AML-193 (cell line): Measurements from ENCODE around the gene TBC1D5.

Experiments used
- DNase-seq, 2 experiments: peaks; one replicate each; lab custom pipeline; 2025; lab: John Stamatoyannopoulos, UW

The TBC1D5 gene

GRCh38 chr3:17176757-17177156 is 565.7 kb downstream of the TBC1D5 start:
- no peak for DNase-seq

DNA sequence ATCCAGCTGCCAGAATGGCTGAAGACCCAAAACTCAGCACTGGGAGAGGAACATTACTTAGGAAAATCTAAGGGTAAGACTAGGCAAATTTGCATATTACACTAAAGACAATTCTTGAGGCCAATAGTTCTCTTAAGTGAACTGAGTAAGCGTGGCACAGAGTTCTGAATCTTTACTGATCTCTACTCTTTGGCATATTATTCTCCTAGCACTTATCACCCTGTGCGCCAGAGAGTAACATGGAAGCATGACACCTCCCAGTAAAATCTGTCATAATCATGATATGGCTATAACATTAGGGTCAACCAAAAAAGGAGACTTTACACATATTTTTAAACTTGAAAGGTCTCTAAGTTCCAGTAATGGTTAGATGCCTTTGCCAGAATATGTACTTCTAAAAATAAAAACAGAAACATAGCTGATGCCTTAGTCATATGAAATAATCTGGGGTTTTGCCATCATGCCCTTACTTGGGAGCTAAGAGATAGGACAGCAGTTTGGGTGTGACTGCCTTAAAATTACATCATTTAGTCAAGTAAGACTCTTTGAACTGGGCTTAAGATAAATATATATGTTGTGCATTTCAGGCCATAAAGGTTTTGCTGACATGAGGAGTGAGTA is 567.1 kb downstream of the TBC1D5 start:
- no peak for DNase-seq

- no peak for DNase-seq
Observed at GRCh38 chr3:17166369-17166768, 576.1 kb downstream of the TBC1D5 start.

- no peak for DNase-seq
Observed at GRCh38 chr3:17162116-17162515, 580.3 kb downstream of the TBC1D5 start.

DNA sequence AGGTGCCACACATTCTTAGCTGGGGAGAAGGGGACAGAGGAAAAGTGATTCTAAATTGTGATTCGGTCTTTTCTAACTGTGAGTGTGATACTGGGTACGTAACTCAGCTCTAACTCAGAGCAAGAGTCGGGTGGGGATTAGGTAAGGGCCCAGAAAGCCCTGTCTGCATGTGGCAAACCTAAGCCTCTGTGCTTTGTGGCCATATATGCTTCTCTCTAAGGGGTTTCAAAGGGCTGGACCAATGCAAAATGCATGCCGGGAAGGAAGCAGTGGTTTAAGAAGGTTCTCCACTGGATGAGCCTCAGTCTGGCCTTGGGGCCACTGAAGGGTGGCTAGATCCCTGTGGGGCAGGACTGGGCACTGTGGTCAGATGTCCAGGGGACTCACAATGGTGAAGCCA is 581.8 kb downstream of the TBC1D5 start:
- DNase-seq = no peak

GRCh38 chr3:17158941-17159682 is 583.3 kb downstream of the TBC1D5 start:
- no peak for DNase-seq

- DNase-seq = no peak
Observed at GRCh38 chr3:17157713-17158112, 584.7 kb downstream of the TBC1D5 start.

- DNase-seq = no peak
Observed at GRCh38 chr3:17156864-17157263, 585.6 kb downstream of the TBC1D5 start.

GRCh38 chr3:17155951-17156350 is 586.5 kb downstream of the TBC1D5 start:
- DNase-seq = no peak

GRCh38 chr3:17154941-17155340 is 587.5 kb downstream of the TBC1D5 start:
- no peak for DNase-seq

DNA sequence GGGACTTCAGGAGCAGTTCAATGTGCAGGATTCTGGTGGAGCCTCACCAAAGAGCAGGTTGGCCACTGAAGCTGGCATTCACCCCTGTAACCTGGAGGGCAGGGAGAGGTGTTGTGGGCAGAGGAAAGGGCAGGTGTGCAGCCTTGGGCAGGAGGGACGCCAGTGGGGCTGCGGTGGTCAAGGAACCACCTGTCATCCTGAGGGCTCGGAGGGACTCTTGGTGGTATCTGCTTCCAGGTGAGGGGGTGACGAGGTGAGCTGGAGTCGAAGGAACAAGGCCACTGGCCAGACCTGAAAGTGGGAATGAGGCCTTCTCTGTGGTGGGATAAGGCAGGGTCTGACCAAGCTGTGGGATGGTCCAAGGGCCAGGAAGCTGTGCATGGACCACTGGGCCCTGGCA is 588.2 kb downstream of the TBC1D5 start:
- DNase-seq = no peak

DNA sequence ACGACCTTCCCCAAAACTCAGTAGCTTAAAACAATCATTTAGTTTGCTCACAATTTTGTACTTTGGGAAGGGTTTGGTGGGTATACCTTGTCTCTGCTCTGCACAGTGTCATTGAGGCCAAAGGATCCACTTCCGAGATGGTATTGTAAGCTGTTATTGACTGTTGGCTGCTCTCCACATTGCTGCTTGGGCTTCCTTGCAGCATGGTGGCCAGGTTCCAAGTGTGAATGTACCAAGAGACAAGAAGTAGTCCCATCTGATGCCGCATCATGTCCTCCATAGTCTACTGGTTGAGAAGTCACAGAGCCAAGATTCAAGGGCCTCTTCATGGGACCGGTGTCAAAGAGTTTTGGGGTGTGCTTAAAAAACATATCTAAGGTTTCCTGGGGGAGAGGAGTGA is 589.2 kb downstream of the TBC1D5 start:
- DNase-seq = no peak

DNA sequence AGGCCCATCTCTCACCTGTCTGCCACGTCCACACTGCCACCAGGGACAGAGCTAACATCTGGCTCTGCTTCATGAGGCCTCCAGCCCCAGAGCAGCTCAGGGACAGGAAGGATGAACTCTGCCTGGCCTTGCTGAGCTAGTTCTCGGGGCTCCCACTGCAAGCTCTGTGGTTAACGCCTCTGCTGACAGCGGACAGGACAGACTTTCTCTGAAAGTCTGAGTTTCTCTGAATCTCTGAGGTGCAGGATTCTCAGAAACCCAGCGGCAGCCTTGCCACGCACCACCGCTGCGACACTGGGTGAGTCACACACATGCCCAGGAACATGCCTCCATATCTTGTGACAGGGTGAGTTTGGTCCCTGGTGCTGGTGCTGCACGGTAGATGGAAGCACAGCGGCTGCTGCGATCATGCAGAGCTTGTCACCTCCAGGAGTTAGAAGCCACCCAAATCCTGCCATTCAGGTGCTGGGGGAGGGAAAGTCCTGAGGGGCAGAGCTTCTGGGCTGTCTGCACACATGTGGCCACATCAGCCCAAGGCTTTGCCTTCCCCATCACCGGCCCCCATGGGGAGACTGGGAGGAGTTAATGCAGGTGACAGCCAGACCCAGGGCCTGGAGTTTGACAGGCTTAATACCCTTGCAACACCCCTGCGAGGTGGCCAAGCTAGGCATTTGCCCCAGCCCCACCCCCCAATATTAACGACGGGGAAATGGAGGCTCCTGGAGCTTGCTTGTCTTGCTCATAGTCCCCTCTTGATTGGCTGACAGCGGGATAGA is 590.6 kb downstream of the TBC1D5 start:
- peak; percentile 45 to 58 for DNase-seq

DNA sequence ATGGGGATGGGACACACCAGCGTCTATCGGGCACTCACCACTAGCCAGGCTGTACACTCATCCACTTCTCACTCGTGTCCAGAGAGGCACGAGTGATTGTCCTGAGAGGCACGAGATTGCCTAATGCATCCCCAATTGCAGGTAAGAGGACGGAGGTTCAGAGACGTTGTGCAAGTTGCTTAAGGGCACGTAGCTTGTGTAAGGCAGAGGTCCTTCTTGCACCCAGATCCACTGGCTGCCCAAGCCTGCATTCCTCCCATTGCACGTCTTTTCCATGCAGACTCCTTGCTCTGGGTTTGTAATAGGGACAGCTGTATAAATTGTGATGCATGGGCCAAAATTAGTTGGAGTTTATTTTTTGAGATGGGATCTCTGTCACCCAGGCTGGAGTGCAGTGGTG is 593.4 kb downstream of the TBC1D5 start:
- DNase-seq = no peak

DNA sequence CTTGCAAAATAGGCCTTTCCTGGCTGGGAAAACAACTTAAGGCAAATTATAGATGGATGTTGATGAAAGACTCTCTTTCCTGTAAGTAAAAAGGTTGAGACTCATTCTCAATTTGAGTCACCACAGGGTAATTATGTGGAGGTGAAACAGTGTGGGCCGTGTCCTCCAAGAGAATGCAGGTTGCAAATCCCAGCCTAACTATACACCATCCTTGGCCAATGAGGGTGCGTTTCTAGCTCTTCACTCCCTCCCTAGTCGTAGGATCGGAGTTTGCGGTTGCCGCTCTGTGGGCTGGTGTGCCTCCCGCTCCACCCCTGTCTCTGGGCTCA is 597.8 kb downstream of the TBC1D5 start:
- no peak for DNase-seq

DNA sequence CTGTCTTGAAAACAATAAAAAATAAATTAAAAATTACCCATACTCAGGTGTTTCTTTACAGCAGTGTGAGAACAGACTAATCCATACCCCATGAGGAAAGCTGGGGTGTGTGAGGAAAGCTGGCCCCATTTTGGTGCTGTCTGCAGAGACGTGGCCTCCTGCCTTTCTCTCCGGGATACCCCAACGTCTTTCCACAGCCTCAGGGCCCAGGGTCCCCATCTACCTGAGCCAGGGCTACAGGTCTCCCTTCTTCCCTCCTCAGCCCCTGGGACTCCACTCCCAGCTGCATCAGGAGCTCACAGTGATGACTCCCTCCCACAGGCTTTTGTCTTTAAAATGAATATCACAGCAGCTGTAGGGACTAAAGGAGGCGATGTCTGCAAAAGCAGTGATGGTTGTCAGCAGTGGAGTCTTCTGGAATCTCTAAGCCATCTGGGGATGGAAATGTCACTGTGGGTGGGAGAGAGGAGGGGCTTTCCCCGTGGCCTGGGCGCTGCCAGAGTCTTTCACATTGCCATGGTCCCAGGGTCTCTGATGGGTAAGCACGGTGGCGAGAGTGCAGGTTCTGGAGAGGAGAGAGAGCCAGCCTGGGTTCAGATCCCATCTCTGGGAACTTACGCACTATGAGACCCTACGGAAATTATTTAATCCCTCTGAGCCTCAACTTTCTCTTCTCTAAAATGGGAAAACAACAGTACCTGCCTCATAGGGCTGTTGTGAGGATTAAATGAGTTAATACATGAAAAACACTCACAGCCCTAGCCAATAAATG is 598.4 kb downstream of the TBC1D5 start:
- no peak for DNase-seq

DNA sequence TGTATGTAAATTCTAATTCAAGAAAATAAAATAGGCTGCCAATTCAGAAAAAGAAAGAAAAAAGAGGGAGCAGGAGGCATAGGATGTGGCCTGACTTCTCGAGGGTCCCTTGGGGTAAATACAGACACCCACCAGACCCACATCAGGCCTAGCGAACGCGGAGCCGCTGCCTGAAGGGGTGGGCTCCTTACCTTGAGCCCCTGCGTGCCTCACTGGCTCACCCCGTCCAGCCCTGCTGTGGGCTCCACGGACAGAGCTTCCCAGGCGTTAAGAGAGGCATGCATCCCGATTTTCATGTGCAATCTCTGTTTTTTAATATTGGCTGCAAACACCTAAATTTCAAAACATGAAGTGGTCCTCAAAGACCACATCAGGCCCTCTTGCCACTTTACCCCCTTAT is 599.9 kb downstream of the TBC1D5 start:
- no peak for DNase-seq

- no peak for DNase-seq
Observed at GRCh38 chr3:17141699-17142098, 600.7 kb downstream of the TBC1D5 start.

GRCh38 chr3:17140670-17141505 is 601.5 kb downstream of the TBC1D5 start:
- DNase-seq = no peak

- DNase-seq = no peak
Observed at GRCh38 chr3:17138246-17139039, 604.0 kb downstream of the TBC1D5 start.

DNA sequence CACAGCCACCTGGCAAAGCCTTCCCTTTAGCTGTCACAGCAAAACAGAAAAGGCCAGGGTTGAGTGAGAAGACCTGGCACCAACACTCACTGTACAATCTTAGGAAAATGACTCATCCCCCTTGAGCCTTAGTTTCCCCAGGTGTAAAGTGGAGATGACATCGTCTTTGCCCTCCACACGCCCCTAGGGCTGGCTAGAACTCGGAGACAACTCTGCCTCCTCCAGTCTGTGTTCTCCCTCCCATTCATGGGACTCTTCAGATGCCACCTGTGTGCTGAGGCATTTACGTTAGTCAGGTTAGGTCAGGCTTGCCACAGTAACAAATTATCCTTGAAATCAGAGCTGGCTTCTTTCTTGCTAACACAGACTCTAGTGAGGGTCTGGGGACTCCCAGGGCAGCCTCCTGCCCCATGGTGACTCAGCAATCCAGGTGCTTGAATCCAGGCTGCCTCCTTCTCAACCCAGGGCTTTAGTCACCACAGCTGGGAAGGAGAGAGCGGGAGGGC is 605.1 kb downstream of the TBC1D5 start:
- DNase-seq = no peak
